HG03039 (cell line): ENCODE results near the gene ZNF529.

Experiments used
- ATAC-seq: cut with Tn5 transposase; IDR thresholded peaks from one replicate; pipeline ENCODE4 v1.9.1; 2021; ENCODE audit warnings: mild to moderate bottlenecking, moderate library complexity; ENCODE audit not compliant: unreplicated experiment

ZNF529 gene

GRCh38 chr19:36514012-36514612 is 59.0 kb downstream of the ZNF529 start:
- ATAC-seq, result no peak

DNA sequence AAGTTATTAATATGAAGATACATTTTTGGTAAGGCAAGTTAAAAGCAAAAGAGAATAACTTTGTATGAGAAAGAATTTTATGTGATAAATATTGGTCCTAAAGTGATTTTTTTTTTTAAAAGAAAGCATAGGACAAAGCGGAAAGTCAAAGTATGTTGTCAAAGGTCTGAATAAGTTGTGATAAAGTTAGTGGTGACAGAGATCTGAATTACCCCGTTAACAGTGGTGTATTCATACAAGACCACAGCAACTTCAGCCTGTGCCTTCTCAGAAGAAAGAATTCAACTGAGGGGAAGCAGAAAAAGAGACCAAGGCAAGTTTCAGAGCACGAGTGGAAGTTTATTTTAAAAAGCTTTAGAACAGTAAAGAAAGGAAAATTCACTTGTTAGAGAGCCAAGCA is 64.8 kb downstream of the ZNF529 start:
- ATAC-seq, result no peak

DNA sequence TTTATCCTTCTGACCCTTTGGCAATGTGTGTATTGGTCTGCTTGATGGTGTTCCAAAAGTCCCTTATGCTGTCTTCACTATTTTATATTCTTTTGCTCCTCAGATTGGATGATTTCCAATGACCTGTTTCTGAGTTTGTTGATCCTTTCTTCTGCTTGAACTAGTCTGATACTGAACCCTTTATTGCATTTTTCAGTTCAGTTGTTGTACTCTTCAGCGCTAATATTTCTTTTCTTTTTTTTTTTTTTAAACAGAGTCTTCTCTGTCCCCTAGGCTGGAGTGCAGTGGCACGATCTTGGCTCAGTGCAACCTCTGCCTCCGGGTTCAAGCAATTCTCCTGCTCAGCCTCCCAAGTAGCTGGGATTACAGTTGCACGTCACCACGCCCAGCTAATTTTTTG is 71.1 kb downstream of the ZNF529 start:
- no peak for ATAC-seq

DNA sequence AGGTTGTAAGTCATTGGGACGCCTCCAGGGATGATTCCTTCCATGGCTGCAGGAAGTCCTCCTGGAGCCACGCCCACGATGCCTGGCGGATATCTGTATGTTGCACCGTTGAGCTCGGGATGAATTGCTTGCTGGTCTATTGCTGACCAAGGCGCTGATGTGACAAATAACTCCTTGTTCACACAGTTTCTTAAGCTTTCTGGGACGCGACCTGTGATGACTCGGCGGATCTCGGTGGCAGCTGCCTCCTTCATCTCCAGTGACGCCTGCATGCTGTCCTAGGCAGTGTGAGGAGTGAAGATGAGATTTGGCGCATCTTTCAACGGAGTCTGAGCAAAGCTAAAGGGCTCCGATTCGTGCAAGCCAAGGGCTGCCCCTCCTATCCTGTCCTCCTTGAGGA is 76.1 kb downstream of the ZNF529 start:
- no peak for ATAC-seq
